NCI-H82 treated with DMSO at 0.1 percent for 48 hours (cell line): Measurements from ENCODE around the gene ZNF189.

Experiments used
- DNase-seq: peaks from one replicate; lab custom pipeline; 2025; ENCODE audit not compliant: unreplicated experiment; lab: John Stamatoyannopoulos, UW

Gene ZNF189

GRCh38 chr9:101398068-101398929 lies at the start of gene ZNF189, which contains the start of gene MRPL50:
ZNF189 (plus strand) TSS chr9:101398851; CDS start chr9:101399157, 306 bp downstream.
MRPL50 (minus strand) TSS chr9:101398618; CDS start chr9:101398592, 26 bp downstream.
- peak; percentile 96 for DNase-seq

GRCh38 chr9:101350285-101350684 lies 48.4 kb upstream of the ZNF189 start:
- DNase-seq, result no peak

- no peak for DNase-seq
Observed at GRCh38 chr9:101352892-101353463, 45.7 kb upstream of the ZNF189 start.

GRCh38 chr9:101353683-101354082 lies 45.0 kb upstream of the ZNF189 start:
- no peak for DNase-seq

GRCh38 chr9:101354143-101354764 lies 44.4 kb upstream of the ZNF189 start:
- no peak for DNase-seq

GRCh38 chr9:101354765-101355708 lies 43.6 kb upstream of the ZNF189 start:
- no peak for DNase-seq

- DNase-seq, result no peak
Observed at GRCh38 chr9:101356619-101357018, 42.0 kb upstream of the ZNF189 start.

- DNase-seq, result no peak
Observed at GRCh38 chr9:101359679-101360078, 39.0 kb upstream of the ZNF189 start.

- DNase-seq, result no peak
Observed at GRCh38 chr9:101360647-101361046, 38.0 kb upstream of the ZNF189 start.

GRCh38 chr9:101362450-101362849 lies 36.2 kb upstream of the ZNF189 start:
- DNase-seq, result no peak

GRCh38 chr9:101365181-101365580 lies 33.5 kb upstream of the ZNF189 start:
- DNase-seq, result no peak

GRCh38 chr9:101366038-101366756 lies 32.5 kb upstream of the ZNF189 start:
- DNase-seq, result no peak

- DNase-seq, result no peak
Observed at GRCh38 chr9:101367323-101367722, 31.3 kb upstream of the ZNF189 start.

- DNase-seq, result no peak
Observed at GRCh38 chr9:101369286-101369685, 29.4 kb upstream of the ZNF189 start.

- no peak for DNase-seq
Observed at GRCh38 chr9:101369884-101370531, 28.6 kb upstream of the ZNF189 start.

GRCh38 chr9:101371813-101372212 lies 26.8 kb upstream of the ZNF189 start:
- DNase-seq, result no peak

GRCh38 chr9:101372327-101373118 lies 26.1 kb upstream of the ZNF189 start:
- no peak for DNase-seq

GRCh38 chr9:101375546-101375945 lies 23.1 kb upstream of the ZNF189 start:
- no peak for DNase-seq
